ENCODE measurements around the gene TRANK1. TPM values are rescaled to one million over a fixed set of nuclear protein-coding genes. Genes with fewer than 3 reads are reported as not detected.

The TRANK1 gene
- polyA plus RNA-seq, 1 donor (not counting 4 experiments of a cell fraction or from before 2014, with no cell fraction given): 3.2 TPM

DNA sequence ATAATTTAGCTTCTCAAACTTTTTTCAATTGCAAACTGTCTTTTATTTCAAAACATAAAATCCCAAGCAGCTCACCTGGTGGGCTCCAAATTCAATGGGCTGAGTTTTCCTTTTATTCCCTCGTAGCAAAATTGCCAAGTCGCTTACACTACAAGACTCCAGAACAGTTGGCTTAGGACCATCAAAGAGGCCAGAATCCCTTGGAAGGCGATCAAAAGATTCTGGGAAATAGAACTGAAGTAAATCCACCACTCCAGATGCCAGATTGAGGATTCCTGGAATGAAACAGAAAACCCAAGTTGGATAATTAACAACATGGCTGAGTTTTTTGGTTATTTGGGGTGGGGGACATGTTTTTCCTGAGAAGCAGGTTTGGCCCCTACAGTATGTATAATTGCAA, 92.8 kb downstream of the TRANK1 start:
- H3K4me3 ChIP-seq (ENCODE audit: control insufficient read depth in 2 of 3, extremely low read depth in 1 of 3, insufficient read depth in 2 of 3, low read depth in 1 of 3, low read length in 3 of 3): no peak overlapping the region
- H3K27ac ChIP-seq (ENCODE audit: control insufficient read depth, insufficient read depth, low read length): no peak overlapping the region
- no peaks in the 10 kb centered on the region for H3K4me1 ChIP-seq (ENCODE audit: control insufficient read depth, extremely low read depth, insufficient read depth, low read length)
- no peaks in the 10 kb centered on the region for H3K9me1 ChIP-seq (ENCODE audit: control insufficient read depth, extremely low read depth, insufficient read depth, low read length)
- no peaks in the 10 kb centered on the region for H3K79me2 ChIP-seq (ENCODE audit: control insufficient read depth, insufficient read depth, low read length)
- H3K4me2 ChIP-seq (ENCODE audit: control insufficient read depth, extremely low read depth, insufficient read depth, low read depth, low read length): no peak overlapping the region
- TF ChIP-seq, protein P1, sequence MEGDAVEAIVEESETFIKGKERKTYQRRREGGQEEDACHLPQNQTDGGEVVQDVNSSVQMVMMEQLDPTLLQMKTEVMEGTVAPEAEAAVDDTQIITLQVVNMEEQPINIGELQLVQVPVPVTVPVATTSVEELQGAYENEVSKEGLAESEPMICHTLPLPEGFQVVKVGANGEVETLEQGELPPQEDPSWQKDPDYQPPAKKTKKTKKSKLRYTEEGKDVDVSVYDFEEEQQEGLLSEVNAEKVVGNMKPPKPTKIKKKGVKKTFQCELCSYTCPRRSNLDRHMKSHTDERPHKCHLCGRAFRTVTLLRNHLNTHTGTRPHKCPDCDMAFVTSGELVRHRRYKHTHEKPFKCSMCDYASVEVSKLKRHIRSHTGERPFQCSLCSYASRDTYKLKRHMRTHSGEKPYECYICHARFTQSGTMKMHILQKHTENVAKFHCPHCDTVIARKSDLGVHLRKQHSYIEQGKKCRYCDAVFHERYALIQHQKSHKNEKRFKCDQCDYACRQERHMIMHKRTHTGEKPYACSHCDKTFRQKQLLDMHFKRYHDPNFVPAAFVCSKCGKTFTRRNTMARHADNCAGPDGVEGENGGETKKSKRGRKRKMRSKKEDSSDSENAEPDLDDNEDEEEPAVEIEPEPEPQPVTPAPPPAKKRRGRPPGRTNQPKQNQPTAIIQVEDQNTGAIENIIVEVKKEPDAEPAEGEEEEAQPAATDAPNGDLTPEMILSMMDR (optimal IDR thresholded peaks at IDR 0.05 in 1 of 3, IDR thresholded peaks at IDR 0.05 in 1 of 3, conservative IDR thresholded peaks at IDR 0.05 in 1 of 3; ENCODE audit: extremely low read depth in 1 of 3, insufficient read depth in 2 of 3, low read length in 3 of 3): no peak
- TF ChIP-seq EZH2 (IDR thresholded peaks at IDR 0.05; ENCODE audit: low read length): no peak
- dilution Hi-C loops (cut with MboI; ENCODE audit: extremely low pct_ligation_motif_present, low sequenced_read_pairs): no loop called here
- DNase-seq (ENCODE audit: low read depth, low spot score) (no peak), FAIRE-seq (no peak)
- H4K20me1 ChIP-seq (ENCODE audit: control insufficient read depth, extremely low read depth, insufficient read depth, low read length): no peaks in the 10 kb centered on the region
- peaks cover 0 to 2% of the 10 kb centered on the region in 2 experiments for H3K36me3 ChIP-seq (ENCODE audit: control insufficient read depth in 2 of 2, extremely low read depth in 1 of 2, insufficient read depth in 2 of 2, low read length in 2 of 2)
- H3K9me3 ChIP-seq (ENCODE audit: control insufficient read depth, low read depth, low read length): no peaks in the 10 kb centered on the region
- no peaks in the 10 kb centered on the region for H3K27me3 ChIP-seq (ENCODE audit: control insufficient read depth, extremely low read depth, insufficient read depth, low read length)
- no peak overlapping the region for H3K9ac ChIP-seq (ENCODE audit: control insufficient read depth, extremely low read depth, insufficient read depth, low read length)
- no peak overlapping the region for H2AFZ ChIP-seq (ENCODE audit: control insufficient read depth, low read length)

DNA sequence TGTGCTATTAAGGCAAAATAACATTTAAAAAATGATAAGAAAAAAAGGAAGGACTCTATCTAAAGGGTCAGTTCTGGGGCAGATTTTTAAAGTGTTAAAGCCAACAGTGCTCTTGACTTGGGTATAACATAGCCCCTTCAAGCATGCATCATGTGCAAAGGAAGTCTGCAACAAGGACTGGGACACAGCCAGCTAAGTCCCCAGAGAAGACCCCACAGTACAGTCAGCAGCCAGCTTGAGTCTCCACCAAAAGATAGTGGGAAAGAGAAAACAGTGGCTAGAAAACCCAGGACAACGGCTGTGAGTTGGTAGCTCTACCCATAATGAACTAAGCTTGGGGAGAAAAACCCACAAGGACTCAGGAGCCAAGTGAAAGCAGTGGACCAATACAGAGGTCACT, 94.1 kb downstream of the TRANK1 start:
- Histone ChIP-seq H3K36me3 (ENCODE audit: control insufficient read depth in 2 of 2, extremely low read depth in 1 of 2, insufficient read depth in 2 of 2, low read length in 2 of 2) (peaks cover 0 to 2% of the 10 kb centered on the region in 2 experiments), H3K27ac (ENCODE audit: control insufficient read depth, insufficient read depth, low read length) (no peak overlapping the region), H3K4me3 (ENCODE audit: control insufficient read depth in 2 of 3, extremely low read depth in 1 of 3, insufficient read depth in 2 of 3, low read depth in 1 of 3, low read length in 3 of 3) (no peak overlapping the region), H2AFZ (ENCODE audit: control insufficient read depth, low read length) (no peak overlapping the region), H3K9me3 (ENCODE audit: control insufficient read depth, low read depth, low read length) (no peaks in the 10 kb centered on the region), H3K4me1 (ENCODE audit: control insufficient read depth, extremely low read depth, insufficient read depth, low read length) (no peaks in the 10 kb centered on the region), H3K27me3 (ENCODE audit: control insufficient read depth, extremely low read depth, insufficient read depth, low read length) (no peaks in the 10 kb centered on the region), H3K9ac (ENCODE audit: control insufficient read depth, extremely low read depth, insufficient read depth, low read length) (no peak overlapping the region), H3K79me2 (ENCODE audit: control insufficient read depth, insufficient read depth, low read length) (no peaks in the 10 kb centered on the region), H3K9me1 (ENCODE audit: control insufficient read depth, extremely low read depth, insufficient read depth, low read length) (no peaks in the 10 kb centered on the region), H4K20me1 (ENCODE audit: control insufficient read depth, extremely low read depth, insufficient read depth, low read length) (no peaks in the 10 kb centered on the region), H3K4me2 (ENCODE audit: control insufficient read depth, extremely low read depth, insufficient read depth, low read depth, low read length) (no peak overlapping the region)
- no peak for DNase-seq (ENCODE audit: low read depth, low spot score)
- no peak for FAIRE-seq
- no peak for TF ChIP-seq EZH2 (IDR thresholded peaks at IDR 0.05; ENCODE audit: low read length)
- TF ChIP-seq, protein P1 (optimal IDR thresholded peaks at IDR 0.05 in 1 of 3, IDR thresholded peaks at IDR 0.05 in 1 of 3, conservative IDR thresholded peaks at IDR 0.05 in 1 of 3; ENCODE audit: extremely low read depth in 1 of 3, insufficient read depth in 2 of 3, low read length in 3 of 3): no peak
- dilution Hi-C loops (cut with MboI; ENCODE audit: extremely low pct_ligation_motif_present, low sequenced_read_pairs): no loop called here

All from keratinocyte (primary cell).